HG03457 (cell line): Measurements from ENCODE around the gene CAPN15.

Experiments
- ATAC-seq: cut with Tn5 transposase; IDR thresholded peaks from one replicate; pipeline ENCODE4 v1.9.1; 2021; ENCODE audit warnings: moderate number of reproducible peaks; ENCODE audit not compliant: unreplicated experiment

The CAPN15 gene

GRCh38 chr16:575354-576196 lies 48.1 kb downstream of the CAPN15 start:
- ATAC-seq, result no peak

GRCh38 chr16:576197-576822 lies 48.8 kb downstream of the CAPN15 start:
- no peak for ATAC-seq

- ATAC-seq, result no peak
Observed at GRCh38 chr16:576823-577201, 49.3 kb downstream of the CAPN15 start.

DNA sequence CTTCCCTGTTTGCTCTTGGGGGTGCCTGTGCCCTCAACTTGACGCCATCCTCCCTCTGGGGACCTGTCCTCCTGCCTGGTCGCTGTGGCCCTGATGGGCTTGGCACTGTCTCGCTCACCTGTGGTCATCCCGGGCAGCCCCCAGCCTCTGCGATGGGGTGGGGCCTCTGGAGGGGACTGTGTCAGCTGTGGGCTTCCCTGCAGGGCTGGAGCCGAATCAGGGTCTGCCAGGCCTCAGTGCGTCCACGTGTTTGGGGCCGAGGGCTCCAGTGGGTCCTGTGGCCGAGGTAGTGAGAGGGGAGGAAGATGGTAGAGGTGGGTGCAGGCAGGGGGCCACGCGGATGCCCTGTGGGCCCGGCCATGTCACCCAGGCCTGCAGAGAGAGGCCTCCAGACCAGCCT lies 50.3 kb downstream of the CAPN15 start:
- no peak for ATAC-seq

DNA sequence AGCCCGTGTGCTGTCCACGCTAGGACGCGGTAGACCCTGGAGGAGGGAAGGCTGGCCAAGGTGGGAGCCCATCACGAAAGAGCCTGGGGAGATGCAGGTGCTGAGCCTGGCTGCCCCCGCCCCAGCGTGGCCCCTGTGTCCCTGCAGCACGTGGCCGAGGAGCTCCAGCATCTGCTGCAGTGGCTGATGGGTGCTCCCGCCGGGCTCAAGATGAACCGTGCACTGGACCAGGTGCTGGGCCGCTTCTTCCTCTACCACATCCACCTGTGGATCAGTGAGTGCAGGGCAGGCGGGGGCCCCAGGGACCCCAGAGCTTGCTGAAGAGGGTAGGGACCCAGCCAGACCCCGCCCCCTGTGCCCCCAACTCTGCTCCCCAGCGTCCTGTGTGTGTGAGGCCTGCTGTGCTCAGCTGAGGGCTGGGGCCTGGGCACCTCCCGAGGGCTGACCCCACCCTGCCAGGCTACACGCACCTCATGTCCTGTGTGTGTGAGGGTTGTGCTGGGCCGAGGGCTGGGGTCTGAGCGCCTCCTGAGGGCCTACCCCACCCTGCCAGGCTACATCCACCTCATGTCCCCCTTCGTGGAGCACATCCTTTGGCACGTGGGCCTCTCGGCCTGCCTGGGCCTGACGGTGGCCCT lies 50.8 kb downstream of the CAPN15 start:
- no peak for ATAC-seq

- no peak for ATAC-seq
Observed at GRCh38 chr16:578870-579405, 51.4 kb downstream of the CAPN15 start.

DNA sequence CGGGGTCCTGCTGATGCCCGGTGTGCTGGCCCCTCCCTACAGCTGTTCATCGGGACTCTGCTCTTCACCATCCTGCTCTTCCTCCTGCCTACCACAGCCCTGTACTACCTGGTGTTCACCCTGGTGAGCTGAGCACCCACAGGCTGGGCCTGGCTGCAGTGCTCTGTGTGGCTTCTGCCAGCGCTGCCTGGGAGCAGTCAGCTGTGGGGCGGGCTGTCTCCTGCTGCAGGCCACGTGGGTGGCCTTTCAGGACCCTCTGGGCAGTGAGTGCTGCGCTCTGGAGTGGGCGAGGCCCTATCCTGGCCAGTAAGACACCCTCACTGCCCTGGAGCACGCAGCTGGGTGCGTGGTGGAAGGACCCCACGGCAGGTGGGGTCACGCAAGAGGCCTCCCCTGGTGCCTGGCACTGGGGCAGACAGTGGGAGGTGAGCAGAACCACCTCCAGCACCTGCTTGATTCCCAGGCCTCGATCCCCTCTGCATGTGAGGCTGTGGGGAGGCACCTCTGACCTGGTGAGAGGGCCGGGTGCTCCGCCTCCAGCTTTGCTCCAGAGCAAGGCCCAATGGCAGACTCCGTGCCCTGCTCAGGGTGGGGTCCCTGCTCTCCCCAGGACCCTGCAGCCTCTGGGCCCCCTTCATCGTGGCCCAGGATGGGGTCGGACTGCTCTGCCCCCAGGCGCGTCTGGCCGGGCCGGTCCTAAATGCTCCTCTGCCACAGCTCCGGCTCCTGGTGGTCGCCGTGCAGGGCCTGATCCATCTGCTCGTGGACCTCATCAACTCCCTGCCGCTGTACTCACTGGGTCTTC lies 52.8 kb downstream of the CAPN15 start:
- ATAC-seq, result no peak

DNA sequence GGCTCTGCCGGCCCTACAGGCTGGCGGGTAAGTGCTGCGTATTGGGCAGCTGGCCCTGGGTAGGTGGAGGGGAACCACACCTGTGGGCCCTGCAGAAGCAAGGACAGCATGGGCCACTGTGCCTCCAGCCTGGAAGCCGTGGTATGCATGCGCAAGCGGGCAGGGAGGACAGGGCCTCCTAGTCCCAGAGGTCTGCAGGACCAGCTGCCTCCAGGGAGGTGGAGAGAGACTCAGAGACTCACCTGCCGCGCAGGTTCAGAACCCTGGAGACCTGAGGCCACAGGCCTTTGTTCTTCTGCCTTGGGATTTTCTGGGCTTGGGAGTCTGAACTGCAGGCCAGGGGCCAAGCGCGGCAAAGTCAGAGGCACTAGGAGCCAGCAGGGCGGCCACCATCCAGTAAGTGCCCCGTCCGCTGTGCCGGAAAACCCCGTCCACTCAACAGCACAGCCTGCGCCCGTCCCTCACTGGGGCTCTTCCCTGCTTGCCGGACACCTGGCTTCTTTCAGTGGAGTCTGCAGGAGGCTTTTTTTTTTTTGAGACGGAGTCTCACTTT lies 53.5 kb downstream of the CAPN15 start:
- no peak for ATAC-seq

GRCh38 chr16:582218-582613 lies 54.7 kb downstream of the CAPN15 start:
- ATAC-seq, result no peak

- ATAC-seq, result no peak
Observed at GRCh38 chr16:582614-583331, 55.3 kb downstream of the CAPN15 start.

DNA sequence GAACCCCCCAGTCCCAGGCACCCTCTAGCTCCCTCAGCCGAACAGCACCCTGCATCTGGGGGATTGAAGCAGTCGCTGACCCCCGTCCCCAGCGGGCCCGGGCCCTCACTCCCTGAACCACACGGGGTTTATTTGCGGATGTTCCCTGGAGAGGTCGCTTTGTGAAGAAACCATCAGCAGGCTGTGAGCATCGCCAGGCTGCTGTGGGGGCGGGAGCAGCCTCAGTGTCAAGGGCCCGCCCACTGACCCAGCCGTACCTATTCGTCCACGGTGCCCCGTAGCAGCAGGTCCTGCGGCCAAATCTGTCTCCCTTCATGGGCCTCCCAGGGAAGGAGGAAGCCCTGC lies 55.9 kb downstream of the CAPN15 start:
- ATAC-seq, result no peak

DNA sequence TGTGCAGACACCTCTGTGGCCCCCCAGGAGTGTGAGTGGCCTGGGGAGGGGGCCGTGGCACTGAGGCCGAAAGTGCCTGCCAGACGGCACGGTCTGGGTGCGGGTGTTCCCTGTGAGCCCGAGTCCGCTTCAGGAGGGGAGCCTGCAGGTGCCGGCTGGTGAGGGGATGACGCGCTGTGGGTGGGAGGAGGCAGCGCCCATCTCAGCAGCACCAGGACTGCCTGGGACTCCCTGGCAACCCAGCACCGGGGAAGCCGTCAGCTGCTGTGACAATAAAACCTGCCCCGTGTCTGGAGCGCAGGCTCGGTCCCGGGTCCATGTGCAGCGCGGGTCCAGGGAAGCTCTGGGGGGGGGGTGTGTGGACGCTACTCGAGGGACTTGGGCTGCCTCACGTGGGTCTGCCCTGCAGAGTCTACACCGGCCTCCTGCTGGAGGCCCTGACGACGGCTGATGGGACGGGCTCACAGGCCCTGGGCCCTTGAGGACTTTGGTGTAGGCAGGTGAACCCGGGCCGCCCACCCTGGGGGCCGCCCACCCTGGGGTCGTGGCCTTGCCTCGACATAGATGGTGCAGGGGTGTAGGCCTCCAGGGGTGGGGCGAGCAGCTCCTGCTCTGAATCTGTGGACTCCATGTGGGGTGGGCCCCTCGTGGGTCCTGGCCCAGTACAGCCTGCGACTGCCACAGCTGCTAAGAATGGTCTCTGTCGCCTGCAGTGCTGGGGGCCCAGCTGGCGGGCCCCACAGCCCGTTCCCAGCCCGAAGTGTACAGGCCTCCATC lies 56.5 kb downstream of the CAPN15 start:
- no peak for ATAC-seq

DNA sequence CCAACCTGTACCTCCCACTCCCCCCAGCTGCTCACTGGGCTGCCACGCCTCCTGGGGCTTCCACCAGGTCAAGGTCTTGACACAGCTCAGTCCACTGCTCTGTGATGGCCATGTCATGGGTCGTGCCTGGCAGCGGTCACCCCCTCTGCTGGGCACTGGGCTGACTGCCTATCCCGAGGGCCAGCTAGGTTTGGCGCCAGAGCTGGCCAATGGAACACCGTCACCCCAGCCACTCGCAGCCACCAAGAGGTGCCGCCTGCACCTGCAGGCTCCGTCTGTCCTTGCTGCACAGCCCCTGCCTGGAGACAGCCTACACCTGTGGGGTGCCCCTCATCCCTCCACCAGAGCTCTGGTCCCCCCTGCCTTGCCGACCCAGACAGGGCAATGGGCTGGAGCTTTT lies 57.8 kb downstream of the CAPN15 start:
- no peak for ATAC-seq

GRCh38 chr16:586047-586644 lies 58.6 kb downstream of the CAPN15 start:
- no peak for ATAC-seq

GRCh38 chr16:586645-587590 lies 59.4 kb downstream of the CAPN15 start:
- ATAC-seq, result no peak

DNA sequence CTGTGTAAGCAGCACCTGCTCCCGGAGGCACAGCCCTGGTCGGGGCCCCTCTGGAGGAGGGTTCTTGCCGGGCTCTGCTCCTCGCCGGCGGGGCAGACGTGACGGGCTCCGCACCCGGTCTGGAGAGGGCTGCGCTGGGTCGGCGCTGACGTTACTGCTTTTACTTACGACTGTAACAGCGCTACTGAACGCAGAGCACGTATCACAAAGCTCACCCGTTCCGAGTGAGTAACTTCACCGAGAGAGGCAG lies 61.1 kb downstream of the CAPN15 start:
- ATAC-seq, result no peak

DNA sequence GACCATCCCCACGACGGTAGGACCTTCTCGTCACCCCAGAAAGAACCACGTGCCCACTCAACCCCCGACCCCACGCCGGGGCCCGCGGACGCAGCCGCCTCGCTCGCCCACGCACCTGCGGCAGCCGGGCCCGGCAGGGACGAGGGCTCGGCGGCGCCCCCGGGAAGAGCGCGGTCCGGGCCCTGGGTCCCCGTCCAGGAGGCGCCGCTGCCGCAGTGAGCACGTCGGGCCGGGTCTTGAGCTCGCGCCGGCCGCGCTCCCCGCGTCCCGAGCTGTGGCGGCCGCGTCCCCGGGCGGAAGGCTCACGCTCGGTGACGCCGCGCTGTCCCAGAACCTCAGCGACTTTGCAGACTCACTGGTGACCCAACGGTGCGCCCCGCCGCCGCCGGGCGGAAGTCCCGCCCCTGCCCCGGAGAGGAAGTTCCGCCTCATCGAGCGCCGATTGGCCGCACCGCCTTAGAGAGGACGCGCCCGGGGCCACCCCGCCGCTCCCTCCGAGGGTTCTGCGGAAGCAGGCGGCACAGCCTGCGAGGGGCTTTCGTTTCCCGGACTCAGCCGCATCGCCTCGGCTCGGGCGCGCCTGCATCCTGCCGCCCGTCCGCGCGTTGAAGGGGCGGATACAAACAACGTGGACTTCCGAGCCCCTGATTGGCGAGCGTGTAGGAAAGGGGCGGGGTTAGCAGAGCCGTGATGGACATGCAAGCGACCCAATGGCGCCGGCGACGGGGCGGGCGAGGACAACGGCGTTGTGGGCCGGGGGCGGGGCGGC lies 61.6 kb downstream of the CAPN15 start:
- peak; percentile 52 for ATAC-seq
